Neural crest cell (in vitro differentiated cells): Measurements from ENCODE around the gene TROAP. TPM values are rescaled to one million over a fixed set of nuclear protein-coding genes. Genes with fewer than 3 reads are reported as not detected.
A peak's percentile ranks its signal among the peaks of the same experiment; 100 is the strongest.

Source experiments
- DNase-seq: peaks from one replicate; pipeline ENCODE4 v3.0.0; 2021; ENCODE audit warnings: low read depth, mixed read lengths, low spot score
- H3K27ac Mint-ChIP-seq: one replicate; pipeline ENCODE4 v1.8.0; 2021; ENCODE audit warnings: mild to moderate bottlenecking, mixed read lengths; ENCODE audit not compliant: unreplicated experiment
- H3K27me3 Mint-ChIP-seq: 2 replicates; pipeline ENCODE4 v1.8.0; 2021; ENCODE audit warnings: low read depth, mild to moderate bottlenecking, mixed read lengths
- H3K36me3 Mint-ChIP-seq: 2 replicates; pipeline ENCODE4 v1.8.0; 2021; ENCODE audit warnings: low read depth, mild to moderate bottlenecking, mixed read lengths
- H3K4me1 Mint-ChIP-seq: 2 replicates; pipeline ENCODE4 v1.8.0; 2021; ENCODE audit warnings: mixed read lengths
- H3K4me3 Mint-ChIP-seq: one replicate; pipeline ENCODE4 v1.8.0; 2021; ENCODE audit warnings: mild to moderate bottlenecking, mixed read lengths
- H3K9me3 Mint-ChIP-seq: 2 replicates; pipeline ENCODE4 v1.8.0; 2021; ENCODE audit warnings: mixed read lengths
- CTCF ChIP-seq: fragments of 200-600 bp; sonication (generic); conservative IDR thresholded peaks from 2 replicates; pipeline ENCODE4 v1.5.0; 2021; ENCODE audit warnings: antibody characterized with exemption, mild to moderate bottlenecking
- total RNA-seq: library from RNA; stranded (reverse); gene quantifications from 2 replicates; pipeline ENCODE4 v1.2.1, GENCODE V29; 2021

Gene TROAP
- total RNA-seq, 1 donor from 2014 or later, result 91.2 TPM

- Mint-ChIP-seq H3K36me3 (no peaks in the 10 kb centered on the region), H3K9me3 (no peaks in the 10 kb centered on the region), H3K27ac (no peak overlapping the region), H3K4me3 (no peak overlapping the region), H3K4me1 (peaks cover 23% of the 10 kb centered on the region), H3K27me3 (peaks cover 21% of the 10 kb centered on the region)
- TF ChIP-seq CTCF, result no peak
- DNase-seq, result no peak
These were observed 38.4 kb upstream of the TROAP start for GRCh38 chr12:49284672-49285071.

- Mint-ChIP-seq H3K4me1 (peaks cover 5% of the 10 kb centered on the region), H3K27me3 (peaks cover 36% of the 10 kb centered on the region), H3K27ac (no peak overlapping the region), H3K36me3 (no peaks in the 10 kb centered on the region), H3K4me3 (no peak overlapping the region), H3K9me3 (no peaks in the 10 kb centered on the region)
- DNase-seq, result no peak
- TF ChIP-seq CTCF, result no peak
These were observed 35.2 kb upstream of the TROAP start for GRCh38 chr12:49287876-49288275.

- DNase-seq, result peak; percentile 67
- TF ChIP-seq CTCF, result peak; percentile 92
- Mint-ChIP-seq H3K4me3 (no peak overlapping the region), H3K4me1 (peaks cover 5% of the 10 kb centered on the region), H3K27me3 (peaks cover 42% of the 10 kb centered on the region), H3K27ac (no peak overlapping the region), H3K9me3 (no peaks in the 10 kb centered on the region), H3K36me3 (no peaks in the 10 kb centered on the region)
These were observed 34.6 kb upstream of the TROAP start for GRCh38 chr12:49288412-49288853.

GRCh38 chr12:49288922-49289555 lies 34.0 kb upstream of the TROAP start:
- no peaks in the 10 kb centered on the region for H3K36me3 Mint-ChIP-seq
- peaks cover 48% of the 10 kb centered on the region for H3K27me3 Mint-ChIP-seq
- no peak overlapping the region for H3K4me3 Mint-ChIP-seq
- peaks cover 5% of the 10 kb centered on the region for H3K4me1 Mint-ChIP-seq
- no peak overlapping the region for H3K27ac Mint-ChIP-seq
- no peak for TF ChIP-seq CTCF
- no peaks in the 10 kb centered on the region for H3K9me3 Mint-ChIP-seq
- DNase-seq, result no peak

GRCh38 chr12:49292729-49293055 lies 30.4 kb upstream of the TROAP start:
- H3K9me3 Mint-ChIP-seq, result no peaks in the 10 kb centered on the region
- H3K27me3 Mint-ChIP-seq, result peaks cover 77% of the 10 kb centered on the region
- no peak for TF ChIP-seq CTCF
- no peaks in the 10 kb centered on the region for H3K36me3 Mint-ChIP-seq
- no peak overlapping the region for H3K4me3 Mint-ChIP-seq
- no peak for DNase-seq
- no peak overlapping the region for H3K27ac Mint-ChIP-seq
- peaks cover 9% of the 10 kb centered on the region for H3K4me1 Mint-ChIP-seq
